ENCODE data around the gene KIAA1671.
"Not testable (repeated sequence)": the region's sequence is repeated elsewhere in the genome, so short reads cannot be mapped to it uniquely, and the experiment has no call there.

The KIAA1671 gene

DNA sequence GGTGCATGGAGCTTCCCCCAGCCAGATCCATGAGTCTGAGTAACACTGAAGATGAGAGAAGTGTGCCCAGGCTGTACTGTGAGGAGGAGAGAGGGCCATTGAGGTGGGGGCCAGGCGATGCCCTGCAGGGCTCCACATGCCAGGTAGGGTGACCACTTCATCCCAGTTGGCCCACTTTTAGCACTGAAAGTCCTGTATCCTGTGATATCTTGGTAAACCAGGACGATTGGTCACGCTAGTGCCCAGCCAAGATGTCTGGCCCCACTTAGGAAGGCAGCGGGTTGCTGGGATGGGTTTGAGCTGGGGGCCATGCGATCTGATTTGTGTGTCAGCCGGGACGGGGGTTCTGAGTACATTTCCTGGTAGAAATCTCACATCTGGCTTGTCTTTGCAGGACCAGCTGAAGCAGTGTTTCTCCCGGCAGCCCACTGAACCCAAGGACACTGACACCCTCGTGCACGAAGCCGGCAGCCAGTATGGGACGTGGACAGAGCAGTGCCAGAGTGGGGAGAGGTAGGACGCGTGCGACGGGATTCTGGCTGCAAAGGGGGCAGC, 218.0 kb downstream of the KIAA1671 start:
- DNase-seq (ENCODE audit: low spot score) = no peak

DNA sequence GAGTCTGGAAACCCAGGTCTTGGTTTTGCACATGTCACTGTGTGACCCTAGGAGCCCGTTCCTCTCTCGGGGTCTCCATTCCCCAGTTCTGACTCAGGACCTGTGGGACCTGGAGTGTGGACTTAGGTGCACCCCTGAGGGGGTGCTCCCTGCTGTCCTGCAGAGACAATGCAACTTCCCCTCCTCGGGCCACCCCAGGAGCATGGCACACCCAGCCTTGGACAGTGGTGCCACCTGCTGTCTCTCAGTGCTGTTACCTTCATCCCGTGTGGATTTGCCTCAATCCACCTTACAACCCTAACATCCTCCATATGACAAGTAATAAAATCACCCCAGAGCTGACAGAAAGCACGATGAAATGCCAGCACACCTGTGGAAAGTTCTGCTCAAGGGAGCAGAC, 219.6 kb downstream of the KIAA1671 start:
- peak; percentile 22 for DNase-seq (ENCODE audit: low spot score)

DNA sequence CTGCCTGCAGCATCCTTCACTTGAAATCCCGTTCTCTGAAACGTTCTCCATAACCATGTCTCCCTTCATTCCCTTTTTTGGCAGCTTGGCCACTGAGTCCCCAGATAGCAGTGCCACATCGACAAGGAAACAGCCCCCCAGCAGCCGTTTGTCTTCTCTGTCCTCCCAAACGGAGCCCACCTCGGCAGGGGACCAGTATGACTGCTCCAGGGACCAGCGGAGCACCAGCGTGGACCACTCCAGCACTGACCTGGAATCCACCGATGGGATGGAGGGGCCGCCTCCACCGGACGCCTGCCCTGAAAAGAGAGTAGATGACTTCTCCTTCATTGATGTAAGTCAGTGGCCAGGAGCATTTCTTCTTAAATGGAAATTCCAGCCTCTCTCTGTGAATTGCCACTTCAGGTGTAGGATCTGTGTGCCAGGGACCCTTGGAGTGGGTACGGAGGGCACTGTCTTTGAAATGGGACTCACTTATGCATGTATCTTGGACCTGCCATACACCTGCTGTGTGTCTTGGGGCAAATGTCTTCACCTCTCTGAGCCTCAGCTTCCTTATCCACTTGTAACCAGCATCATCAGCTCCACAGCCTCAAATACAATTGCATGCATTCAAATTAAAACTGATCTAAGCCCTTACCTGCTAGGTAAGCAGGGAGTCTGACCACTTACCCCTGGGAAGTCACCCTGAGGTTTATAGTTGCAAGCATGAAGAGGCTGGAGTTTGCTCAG, 221.8 kb downstream of the KIAA1671 start:
- no peak for DNase-seq (ENCODE audit: low spot score)

DNA sequence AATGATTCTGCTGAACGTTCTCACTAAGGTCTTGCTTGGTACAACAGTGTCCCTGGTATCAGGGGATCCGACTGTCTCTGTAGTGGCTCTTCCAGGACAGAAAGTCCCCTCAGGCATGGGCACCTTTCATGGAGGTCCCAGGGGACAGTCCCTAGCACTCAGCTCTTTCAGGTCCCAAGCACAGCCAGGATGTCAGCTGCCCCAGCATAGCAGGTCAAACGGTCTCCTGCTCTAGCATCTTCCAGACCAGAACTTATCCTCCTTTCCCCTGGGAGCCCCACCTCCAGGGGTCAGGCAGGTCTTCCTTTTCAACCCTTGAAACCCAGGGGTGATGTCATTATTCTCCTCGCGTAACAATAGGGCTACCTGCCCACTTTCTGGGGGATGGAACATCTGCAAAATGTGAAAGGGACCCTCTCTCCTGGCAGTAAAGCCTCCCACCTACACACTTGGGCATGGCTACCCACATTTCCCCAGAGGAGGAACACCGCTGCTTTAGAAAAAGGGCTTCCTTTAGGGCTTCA, 222.4 kb downstream of the KIAA1671 start:
- DNase-seq (ENCODE audit: low spot score) = no peak

DNA sequence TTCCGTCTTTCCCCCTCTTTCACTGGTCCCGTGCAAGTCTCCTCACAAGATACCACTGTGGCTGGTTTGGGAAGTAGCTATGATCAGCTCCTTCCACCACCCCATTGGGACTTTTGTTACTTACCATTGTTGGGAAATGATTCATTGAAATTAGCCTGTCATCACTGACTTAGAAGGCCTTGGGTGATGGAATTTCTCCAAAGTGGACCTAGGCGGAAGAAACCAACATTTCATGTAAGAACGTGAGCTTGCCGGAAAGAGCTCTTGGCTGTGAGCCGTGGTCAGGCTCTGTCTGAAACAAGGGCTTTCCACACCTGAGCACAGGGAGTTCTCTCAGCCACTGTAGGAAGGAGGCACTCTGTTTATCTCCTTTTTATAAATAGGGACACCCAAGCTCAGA, 223.7 kb downstream of the KIAA1671 start:
- no peak for DNase-seq (ENCODE audit: low spot score)

DNA sequence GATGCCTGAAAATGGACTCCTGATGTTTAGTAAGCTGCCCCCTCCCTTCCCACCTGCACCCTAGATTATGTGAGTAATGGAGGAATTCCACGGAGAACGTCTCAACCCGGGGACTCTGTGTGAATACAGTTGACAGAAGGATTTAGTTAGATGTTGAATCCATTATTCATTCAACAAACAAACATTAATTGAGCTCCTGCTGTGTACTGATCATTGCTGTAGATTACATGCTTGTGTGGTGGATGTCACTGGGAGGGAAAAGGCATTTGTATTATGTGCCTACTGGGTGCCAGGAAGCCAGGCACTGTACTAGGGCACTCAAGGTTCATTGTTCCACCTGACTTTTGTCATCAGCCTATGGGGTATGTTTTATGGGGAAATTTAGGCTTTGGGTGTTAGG, 224.3 kb downstream of the KIAA1671 start:
- DNase-seq (ENCODE audit: low spot score) = no peak

DNA sequence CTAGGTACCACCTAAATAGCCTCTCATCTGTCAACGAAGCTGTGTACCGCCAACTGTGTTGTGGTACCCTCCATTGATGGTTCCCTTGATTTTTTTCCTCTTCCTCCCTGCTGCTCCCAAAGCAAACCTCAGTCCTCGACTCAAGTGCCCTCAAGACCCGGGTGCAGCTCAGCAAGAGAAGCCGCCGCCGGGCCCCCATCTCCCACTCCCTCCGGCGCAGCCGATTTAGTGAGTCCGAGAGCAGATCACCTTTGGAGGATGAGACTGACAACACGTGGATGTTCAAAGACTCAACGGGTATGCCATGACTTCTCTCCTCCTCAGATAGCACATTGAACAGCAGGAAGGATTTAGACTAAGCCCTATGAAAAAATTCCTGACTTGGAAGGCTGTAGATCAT, 224.7 kb downstream of the KIAA1671 start:
- no peak for DNase-seq (ENCODE audit: low spot score)

DNA sequence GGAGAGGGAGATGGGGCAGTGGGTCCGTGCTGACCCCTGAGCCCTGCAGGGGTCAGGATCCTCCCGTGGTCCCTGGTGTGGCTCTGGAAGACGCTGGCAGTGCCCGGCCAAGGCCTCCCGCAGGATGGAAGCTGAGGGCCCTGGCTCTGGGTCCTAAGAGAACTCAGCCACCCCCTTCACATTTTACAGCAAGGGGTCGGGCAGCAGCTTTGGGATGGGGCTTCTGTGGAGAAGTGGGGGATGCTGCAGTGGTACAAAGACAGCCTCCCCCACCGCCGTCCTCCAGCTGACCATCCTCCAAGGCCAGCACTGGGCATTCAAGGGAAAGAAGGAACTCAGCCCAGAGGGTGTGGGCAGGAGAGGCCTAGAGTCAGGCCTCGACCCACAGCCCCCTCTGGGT, 225.4 kb downstream of the KIAA1671 start:
- no peak for DNase-seq (ENCODE audit: low spot score)

DNA sequence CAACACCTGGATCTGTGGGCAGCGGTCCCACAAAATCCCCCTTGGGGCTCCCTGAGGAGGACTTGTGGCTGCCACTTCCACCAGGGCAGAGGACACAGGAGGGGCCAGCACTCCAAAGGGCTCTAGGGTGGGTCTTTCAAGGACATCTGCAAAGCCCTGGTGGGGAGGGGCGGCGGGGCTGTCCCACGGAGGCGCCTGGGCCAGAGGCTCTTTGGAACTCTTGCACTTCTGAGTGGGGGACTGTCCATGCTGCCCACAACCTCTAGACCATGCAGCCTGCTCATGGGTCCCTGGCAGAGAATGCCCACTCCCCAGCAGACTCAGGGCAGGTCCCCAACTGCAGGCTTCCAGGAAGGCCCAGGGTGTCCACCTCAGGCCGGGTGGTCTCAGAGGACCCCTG, 225.8 kb downstream of the KIAA1671 start:
- not testable (repeated sequence) for DNase-seq (ENCODE audit: low spot score)

DNA sequence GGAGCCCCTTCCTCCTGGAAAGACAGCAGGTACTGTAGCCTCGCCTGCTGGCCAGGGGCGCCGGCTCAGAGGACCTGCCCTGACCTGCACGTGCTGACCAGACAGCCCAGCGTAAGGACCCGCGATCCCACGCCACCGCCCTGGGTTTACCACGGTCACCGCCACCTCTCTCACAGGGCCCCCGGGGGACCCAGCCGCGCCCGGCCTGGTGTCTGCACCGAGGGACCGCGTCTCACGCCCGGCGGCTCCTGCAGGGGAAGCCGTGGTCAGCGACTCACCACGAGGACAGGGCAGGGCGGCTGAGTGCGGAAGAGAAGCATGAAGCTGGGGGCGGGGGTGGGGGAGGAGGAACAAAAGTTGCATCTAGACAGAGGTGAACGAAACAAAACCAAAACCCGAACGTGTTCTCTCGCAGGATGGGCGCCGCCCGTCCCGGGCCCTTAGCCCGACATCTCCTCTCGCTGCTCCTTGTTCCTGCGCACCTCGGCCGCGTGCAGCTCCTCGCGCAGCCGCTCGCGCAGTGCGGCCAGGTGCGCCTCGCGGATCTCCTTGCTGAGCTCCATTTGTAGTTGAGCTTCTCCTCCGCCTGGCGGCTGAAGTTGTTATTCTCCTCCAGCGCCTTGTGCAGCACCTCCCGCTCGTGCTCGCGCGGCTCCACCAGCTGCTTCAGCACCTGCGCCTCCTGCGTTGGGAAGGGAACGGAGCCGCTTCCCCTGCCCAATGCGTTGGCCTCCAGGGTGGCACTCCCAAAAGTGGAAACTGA, 226.5 kb downstream of the KIAA1671 start:
- DNase-seq (ENCODE audit: low spot score) = not testable (repeated sequence)

DNA sequence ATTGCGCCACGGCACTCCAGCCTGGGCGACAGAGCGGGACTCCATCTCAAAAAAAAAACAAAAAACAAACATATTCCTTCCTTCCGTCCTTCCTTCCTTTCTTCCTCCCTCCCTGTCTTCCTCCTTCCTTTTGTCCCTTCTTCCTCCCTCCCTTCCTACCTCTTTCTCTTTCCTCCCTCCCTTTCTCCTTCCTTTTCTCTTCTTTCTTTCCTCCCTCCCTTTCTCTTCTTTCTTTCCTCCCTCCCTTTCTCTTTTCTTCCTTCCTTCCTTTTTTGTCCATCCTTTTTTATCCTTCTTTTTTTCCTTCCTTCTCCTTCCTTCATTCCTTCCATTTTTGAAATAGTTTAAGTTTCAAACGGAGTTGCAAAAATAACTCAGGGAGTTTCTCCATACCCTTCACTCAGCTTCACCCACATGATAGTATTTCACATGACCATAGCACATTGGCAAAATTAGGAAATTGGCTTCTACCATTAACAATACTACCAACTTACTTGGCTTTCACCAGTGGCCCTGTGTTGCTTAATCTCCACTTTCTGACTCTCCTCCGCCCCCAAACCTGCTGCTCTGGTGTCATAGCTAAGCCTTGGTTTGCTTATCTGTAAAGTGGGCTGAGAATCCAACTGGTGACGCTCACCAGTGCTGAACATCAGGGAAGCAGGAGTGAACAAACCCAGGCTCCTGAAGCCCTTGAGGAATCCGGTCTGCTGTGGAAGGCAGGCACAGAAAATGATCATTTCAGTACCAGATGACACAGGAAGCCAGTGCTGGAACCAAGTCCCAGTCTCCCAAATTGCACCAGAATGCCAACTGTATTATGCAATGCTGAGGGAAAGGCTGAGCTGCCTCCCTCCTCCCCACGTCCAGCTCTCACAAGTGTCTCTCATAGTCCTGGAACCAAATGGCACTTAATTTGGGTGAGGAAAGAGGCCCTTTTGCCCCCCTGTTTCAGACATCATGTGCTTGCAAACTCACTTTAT, 229.9 kb downstream of the KIAA1671 start:
- no peak for DNase-seq (ENCODE audit: low spot score)

DNA sequence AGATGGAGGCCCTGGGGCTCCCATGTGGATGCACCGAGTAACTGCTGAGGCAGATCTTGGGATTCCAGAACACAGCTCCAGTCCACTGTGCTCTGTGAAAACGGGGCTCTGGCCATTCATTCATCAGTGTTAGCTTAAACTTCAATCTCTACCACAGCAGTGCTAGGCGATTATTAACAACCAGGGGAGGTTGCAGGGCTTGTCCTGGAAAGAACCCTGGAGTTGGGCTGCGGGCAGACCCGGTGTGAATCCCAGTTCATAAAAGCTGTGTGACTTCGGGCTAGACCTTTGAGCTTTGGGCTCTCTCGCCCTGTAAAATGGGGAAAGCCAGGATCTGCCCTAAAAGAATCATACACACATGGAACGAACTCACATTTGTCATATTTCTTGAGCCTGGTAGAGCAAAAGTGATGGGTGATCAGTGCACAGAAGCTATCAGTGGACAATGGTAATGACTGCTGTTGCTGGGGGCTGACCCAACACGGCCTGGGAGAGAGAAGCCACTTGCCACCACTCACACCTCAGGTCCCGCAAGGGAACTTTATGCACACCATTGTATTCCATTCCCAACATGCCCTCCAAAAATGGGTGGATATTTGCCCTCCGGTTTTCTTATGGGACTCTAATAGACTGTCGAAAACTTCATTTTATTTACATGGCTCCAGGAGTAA, 231.6 kb downstream of the KIAA1671 start:
- DNase-seq (ENCODE audit: low spot score) = no peak

DNA sequence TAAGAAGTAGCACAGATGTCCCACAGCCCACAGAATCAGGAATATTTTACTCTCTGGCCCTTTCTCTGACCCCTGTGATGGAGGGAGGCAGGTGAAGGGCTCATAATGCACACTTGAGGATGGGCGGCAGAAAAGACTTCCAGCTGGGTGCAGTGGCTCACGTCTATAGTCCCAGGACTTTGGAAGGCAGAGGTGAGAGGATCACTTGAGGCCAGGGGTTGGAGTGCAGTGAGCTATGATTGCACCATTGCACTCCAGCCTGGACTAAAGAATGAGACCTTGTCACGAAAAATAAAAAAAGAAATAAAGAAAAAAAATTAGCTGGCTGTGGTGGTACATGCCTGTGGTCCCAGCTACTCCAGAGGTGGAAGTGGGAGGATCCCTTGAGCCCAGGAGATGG, 233.6 kb downstream of the KIAA1671 start:
- DNase-seq (ENCODE audit: low spot score) = no peak

DNA sequence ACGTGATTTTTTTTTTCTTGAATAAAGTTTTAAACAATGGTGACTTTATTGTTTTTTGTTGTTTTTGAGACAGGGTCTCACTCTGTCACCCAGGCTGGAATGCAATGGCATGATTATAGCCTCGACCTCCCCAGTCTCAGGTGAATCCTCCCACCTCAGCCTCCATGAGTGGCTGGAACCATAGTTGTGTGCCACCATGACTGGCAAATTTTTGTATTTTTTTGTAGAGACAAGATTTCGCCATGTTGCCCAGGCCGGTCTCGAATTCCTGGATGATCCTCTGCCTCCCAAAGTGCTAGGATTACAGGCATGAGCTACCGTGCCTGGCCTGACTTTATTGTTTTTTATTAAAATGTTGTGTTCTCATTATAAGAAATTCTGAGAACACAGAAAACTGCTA, 235.0 kb downstream of the KIAA1671 start:
- no peak for DNase-seq (ENCODE audit: low spot score)

DNA sequence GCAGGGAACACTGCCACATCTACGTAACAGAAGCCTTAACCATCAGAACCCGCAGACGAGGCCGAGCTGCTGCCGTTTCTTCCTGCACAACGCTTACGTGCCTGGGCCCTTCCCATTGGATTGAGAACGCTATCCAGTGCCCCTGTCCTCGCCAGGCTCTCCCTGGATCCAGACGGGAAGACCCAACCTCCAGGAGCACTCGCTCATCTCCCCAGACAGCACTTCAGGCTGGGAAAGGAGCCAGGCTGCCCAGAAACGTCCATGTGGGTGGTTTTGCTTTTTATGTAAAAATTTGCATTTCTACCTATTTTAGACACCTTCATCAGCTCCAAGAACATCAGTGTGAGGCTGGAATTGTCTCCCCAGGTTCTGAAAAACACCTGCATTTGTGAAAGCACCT, 239.9 kb downstream of the KIAA1671 start:
- DNase-seq (ENCODE audit: low spot score) = no peak

DNA sequence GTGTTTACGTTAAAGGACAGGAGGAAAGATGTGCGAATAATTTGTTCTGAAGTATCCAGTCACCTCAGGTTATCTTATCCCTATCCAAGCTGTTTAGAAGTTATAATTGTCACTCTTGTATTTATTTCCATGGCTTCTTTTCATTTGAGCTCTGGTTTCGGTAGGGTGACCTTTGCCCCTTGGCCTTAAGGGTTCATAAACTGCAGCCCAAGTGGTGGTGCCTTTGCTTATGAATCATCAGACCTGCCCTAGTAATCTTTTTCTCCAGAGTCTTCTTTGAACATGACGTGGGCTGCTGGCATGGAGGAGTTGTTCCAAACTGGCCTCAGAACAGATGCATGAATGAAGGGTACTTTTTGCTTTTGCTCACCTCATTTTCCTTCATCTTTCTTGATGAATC, 240.6 kb downstream of the KIAA1671 start:
- DNase-seq (ENCODE audit: low spot score) = no peak

DNA sequence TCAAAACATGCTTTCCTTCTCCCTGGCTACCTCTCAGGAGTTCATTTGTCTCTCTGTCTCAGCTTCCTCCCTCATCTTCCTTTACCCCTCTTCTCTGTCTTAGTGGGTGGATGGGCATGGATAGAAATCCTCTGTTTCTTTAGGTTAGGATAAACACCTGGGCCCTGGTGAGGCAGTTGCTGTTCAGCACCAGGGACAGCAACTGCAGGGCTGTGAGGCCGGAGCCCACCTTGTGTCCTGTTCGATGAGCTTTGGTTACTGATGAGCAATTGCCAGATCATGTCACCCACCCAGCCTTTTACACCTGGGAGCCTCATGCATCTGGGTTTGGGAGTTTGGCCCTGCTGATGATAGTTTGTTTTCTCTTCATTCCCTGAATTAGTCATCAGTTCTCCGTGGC, 241.0 kb downstream of the KIAA1671 start:
- DNase-seq (ENCODE audit: low spot score) = no peak

DNA sequence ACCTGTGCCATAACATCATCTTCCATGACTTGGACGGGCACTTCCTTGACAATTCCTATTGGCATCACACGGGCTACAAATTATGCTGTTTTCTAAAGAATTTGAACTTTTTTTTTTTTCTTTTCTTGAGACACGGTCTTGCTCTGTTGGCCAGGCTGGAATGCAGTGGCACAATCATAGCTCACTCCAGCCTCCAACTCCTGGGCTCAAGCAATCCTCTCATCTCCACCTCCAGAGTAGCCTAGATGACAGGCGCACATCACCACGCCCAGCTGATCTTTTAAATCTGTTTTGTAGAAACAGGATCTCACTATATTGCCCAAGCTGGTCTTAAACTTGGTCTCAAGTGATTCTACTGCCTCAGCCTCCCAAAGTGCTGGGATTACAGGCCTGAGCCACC, 243.8 kb downstream of the KIAA1671 start:
- DNase-seq (ENCODE audit: low spot score) = no peak

DNA sequence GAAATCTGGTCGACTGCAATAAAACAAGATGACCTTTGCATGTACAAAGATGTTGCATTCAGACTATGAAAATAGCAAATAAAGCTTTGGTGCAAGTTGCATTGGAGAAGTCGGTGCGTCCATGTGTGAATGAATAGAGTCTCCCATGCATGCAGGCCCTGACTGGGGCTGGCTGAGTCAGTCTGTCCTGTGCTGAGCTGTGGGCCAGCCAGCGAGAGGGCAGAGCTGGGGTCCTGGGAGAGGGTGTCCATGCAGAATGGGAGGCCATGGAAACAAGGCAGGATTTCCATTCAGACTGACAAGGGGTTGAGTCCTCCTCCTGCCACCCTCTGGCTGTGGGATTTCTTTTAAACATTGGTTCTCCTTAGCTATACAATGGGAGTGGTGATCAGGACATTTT, 244.8 kb downstream of the KIAA1671 start:
- DNase-seq (ENCODE audit: low spot score) = no peak

DNA sequence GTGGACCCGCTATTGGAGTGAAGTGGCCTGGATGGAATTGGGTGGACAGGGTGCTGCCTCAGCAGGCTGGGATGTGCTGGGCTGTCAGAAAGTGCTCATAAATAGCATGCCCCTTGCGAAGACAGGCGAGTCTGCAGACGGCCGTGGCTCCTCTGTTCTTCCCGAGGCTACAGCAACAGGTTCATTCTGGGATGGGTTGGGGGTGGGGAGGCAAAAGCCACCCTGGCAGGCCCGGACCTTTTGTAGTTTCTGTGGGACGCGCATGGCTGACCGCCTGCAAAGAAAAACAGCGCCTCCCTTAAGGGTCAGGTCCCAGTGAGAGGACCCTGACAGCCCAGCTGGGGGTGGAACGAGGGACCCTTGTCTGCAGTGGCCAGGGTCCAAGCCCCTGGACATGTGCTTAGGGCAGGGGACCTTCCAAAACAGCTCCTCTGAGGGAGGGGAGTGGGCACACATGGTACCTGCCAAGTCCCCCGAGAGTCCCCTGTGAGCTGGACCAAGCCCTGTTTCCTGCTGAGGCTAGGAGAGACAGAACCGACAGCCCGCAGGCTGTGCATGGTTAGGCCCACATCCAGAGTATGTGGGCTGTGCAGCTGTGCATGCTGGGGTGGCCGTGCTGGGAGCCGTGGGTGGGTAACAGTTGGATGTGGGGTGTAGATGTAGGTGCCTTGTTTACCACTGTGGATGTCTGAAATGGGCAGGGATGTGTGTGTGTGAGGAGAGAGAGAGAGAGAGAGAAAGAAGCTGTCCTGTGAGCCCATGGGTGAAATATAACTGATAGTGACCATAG, 247.4 kb downstream of the KIAA1671 start, which contains the start of gene CRYBB3:
Gene CRYBB3 (plus strand): TSS at position 128 of the 790 bp plus-strand sequence. CDS start 1,539 bp downstream, outside the sequence.
- DNase-seq (ENCODE audit: low spot score) = no peak
